GM18520 (cell line): ENCODE results near the gene AKAP17A.
"Not testable (repeated sequence)": the region's sequence is repeated elsewhere in the genome, so short reads cannot be mapped to it uniquely, and the experiment has no call there.

Experiments
- ATAC-seq: cut with Tn5 transposase; IDR thresholded peaks from one replicate; pipeline ENCODE4 v1.9.1; 2021; ENCODE audit not compliant: unreplicated experiment

The AKAP17A gene

GRCh38 chrX:1591102-1591862 lies at the start of gene AKAP17A:
AKAP17A (plus strand) TSS chrX:1591604; CDS start chrX:1593463, 1,859 bp downstream.
- peak; percentile 89 for ATAC-seq

- no peak for ATAC-seq
These were observed 48.2 kb upstream of the AKAP17A start for GRCh38 chrX:1542994-1543725.

- no peak for ATAC-seq
These were observed 45.5 kb upstream of the AKAP17A start for GRCh38 chrX:1545776-1546408.

- no peak for ATAC-seq
These were observed 44.6 kb upstream of the AKAP17A start for GRCh38 chrX:1546691-1547251.

GRCh38 chrX:1551959-1552546 lies 39.4 kb upstream of the AKAP17A start:
- ATAC-seq: no peak

- no peak for ATAC-seq
These were observed 36.8 kb upstream of the AKAP17A start for GRCh38 chrX:1554469-1555210.

GRCh38 chrX:1555370-1555769 lies 36.0 kb upstream of the AKAP17A start:
- no peak for ATAC-seq

GRCh38 chrX:1557442-1557841 lies 34.0 kb upstream of the AKAP17A start:
- ATAC-seq: not testable (repeated sequence)

- no peak for ATAC-seq
These were observed 32.5 kb upstream of the AKAP17A start for GRCh38 chrX:1558761-1559468.

GRCh38 chrX:1561164-1561563 lies 30.2 kb upstream of the AKAP17A start:
- ATAC-seq: no peak

GRCh38 chrX:1564077-1564476 lies 27.3 kb upstream of the AKAP17A start:
- not testable (repeated sequence) for ATAC-seq

GRCh38 chrX:1564750-1565683 lies 26.4 kb upstream of the AKAP17A start:
- no peak for ATAC-seq

- ATAC-seq: not testable (repeated sequence)
These were observed 17.2 kb upstream of the AKAP17A start for GRCh38 chrX:1574181-1574580.

- no peak for ATAC-seq
These were observed 15.0 kb upstream of the AKAP17A start for GRCh38 chrX:1576201-1576992.

- ATAC-seq: no peak
These were observed 13.6 kb upstream of the AKAP17A start for GRCh38 chrX:1577845-1578244.

- no peak for ATAC-seq
These were observed 12.8 kb upstream of the AKAP17A start for GRCh38 chrX:1578511-1579173.

GRCh38 chrX:1581132-1581531 lies 10.3 kb upstream of the AKAP17A start:
- no peak for ATAC-seq
